ENCODE results near the gene RALB. TPM values are rescaled to one million over a fixed set of nuclear protein-coding genes. Genes with fewer than 3 reads are reported as not detected.

The RALB gene
- total and polyA plus RNA-seq, 8 donors = 26.3 to 87.4 (median 41.5) TPM

- no peak for DNase-seq
- Histone ChIP-seq H3K27me3 (no peaks in the 10 kb centered on the region), H3K4me1 (peaks cover 0 to 19% (median 0%) of the 10 kb centered on the region in 4 donors), H3K27ac (no peak overlapping the region), H3K4me3 (no peak overlapping the region), H3K9me3 (no peaks in the 10 kb centered on the region), H3K36me3 (peaks cover 33 to 83% (median 74%) of the 10 kb centered on the region in 4 donors)
- TF ChIP-seq POLR2AphosphoS5 (IDR thresholded peaks at IDR 0.05) = no peak
- no peak for TF ChIP-seq POLR2A (IDR thresholded peaks at IDR 0.05)
- no peak for TF ChIP-seq CTCF (IDR thresholded peaks at IDR 0.05)
- TF ChIP-seq EP300 (IDR thresholded peaks at IDR 0.05) = no peak
- intact Hi-C loops (cut with DNase I; ENCODE audit: low total_unique reads) = no loop called here
- WGBS, 5 donors = 73 to 86% (median 82%) methylated on average over 4 of the region's 4 CpGs
Measured at GRCh38 chr2:120291401-120292311, 39.0 kb downstream of the RALB start.

GRCh38 chr2:120293096-120294007, 40.7 kb downstream of the RALB start:
- no peak for DNase-seq
- no peaks in the 10 kb centered on the region for H3K9me3 ChIP-seq
- H3K27ac ChIP-seq = no peak overlapping the region
- H3K36me3 ChIP-seq = peaks cover 33 to 93% (median 89%) of the 10 kb centered on the region in 4 donors
- intact Hi-C loops (cut with DNase I; ENCODE audit: low total_unique reads) = no loop called here
- H3K4me1 ChIP-seq = peaks cover 0 to 7% (median 0%) of the 10 kb centered on the region in 4 donors
- no peaks in the 10 kb centered on the region for H3K27me3 ChIP-seq
- no peak for TF ChIP-seq POLR2A (IDR thresholded peaks at IDR 0.05)
- no peak for TF ChIP-seq POLR2AphosphoS5 (IDR thresholded peaks at IDR 0.05)
- TF ChIP-seq EP300 (IDR thresholded peaks at IDR 0.05) = no peak
- TF ChIP-seq CTCF (IDR thresholded peaks at IDR 0.05) = no peak
- 70 to 77% (median 72%) methylated on average over 5 of the region's 5 CpGs for WGBS, 5 donors
- no peak overlapping the region for H3K4me3 ChIP-seq

- WGBS, 5 donors = 80 to 90% (median 84%) methylated on average over 3 of the region's 3 CpGs
- peaks cover 33 to 98% (median 93%) of the 10 kb centered on the region in 4 donors for H3K36me3 ChIP-seq
- H3K27ac ChIP-seq = no peak overlapping the region
- no peak for TF ChIP-seq CTCF (IDR thresholded peaks at IDR 0.05)
- no peak for TF ChIP-seq POLR2AphosphoS5 (IDR thresholded peaks at IDR 0.05)
- TF ChIP-seq POLR2A (IDR thresholded peaks at IDR 0.05) = no peak
- TF ChIP-seq EP300 (IDR thresholded peaks at IDR 0.05) = no peak
- intact Hi-C loops (cut with DNase I; ENCODE audit: low total_unique reads) = no loop called here
- no peak for DNase-seq
- H3K4me1 ChIP-seq = peaks cover 0 to 7% (median 0%) of the 10 kb centered on the region in 4 donors
- no peaks in the 10 kb centered on the region for H3K9me3 ChIP-seq
- no peak overlapping the region for H3K4me3 ChIP-seq
- no peaks in the 10 kb centered on the region for H3K27me3 ChIP-seq
Measured at GRCh38 chr2:120294008-120294340, 41.3 kb downstream of the RALB start.

GRCh38 chr2:120298173-120298835, 45.7 kb downstream of the RALB start:
- WGBS, 5 donors = 83 to 90% (median 86%) methylated on average over 7 of the region's 7 CpGs
- Histone ChIP-seq H3K9me3 (no peaks in the 10 kb centered on the region), H3K27ac (no peak overlapping the region), H3K4me3 (no peak overlapping the region), H3K27me3 (no peaks in the 10 kb centered on the region), H3K4me1 (no peaks in the 10 kb centered on the region), H3K36me3 (peaks cover 18 to 97% (median 93%) of the 10 kb centered on the region in 4 donors)
- no peak for DNase-seq
- TF ChIP-seq POLR2A (IDR thresholded peaks at IDR 0.05) (no peak), EP300 (IDR thresholded peaks at IDR 0.05) (no peak), POLR2AphosphoS5 (IDR thresholded peaks at IDR 0.05) (no peak), CTCF (IDR thresholded peaks at IDR 0.05) (no peak)
- intact Hi-C loops (cut with DNase I; ENCODE audit: low total_unique reads) = no loop called here

Measured in stomach (tissue), 9 donors.